H9 (cell line): ENCODE data around the gene CNTN2. TPM values are rescaled to one million over a fixed set of nuclear protein-coding genes. Genes with fewer than 3 reads are reported as not detected.

ENCODE experiments used
- DNase-seq: peaks from one replicate; pipeline ENCODE4 v3.0.0-alpha.2; 2017
- H2AFZ ChIP-seq: one replicate; pipeline ENCODE4 v1.6.1; 2013; ENCODE audit warnings: mild to moderate bottlenecking, low read length, control low read depth, moderate library complexity
- H2AK5ac ChIP-seq: 2 replicates; pipeline ENCODE4 v1.6.1; 2013; ENCODE audit warnings: low read length, control low read depth, mixed read lengths; ENCODE audit not compliant: insufficient read length
- H2BK120ac ChIP-seq: one replicate; pipeline ENCODE4 v1.6.1; 2013; ENCODE audit warnings: low read depth, mild to moderate bottlenecking, low read length, control low read depth, inconsistent platforms; ENCODE audit not compliant: poor library complexity, severe bottlenecking
- H2BK12ac ChIP-seq: 2 replicates; pipeline ENCODE4 v1.6.1; 2013; ENCODE audit warnings: low read length, control low read depth, mixed read lengths, low read depth; ENCODE audit not compliant: insufficient read length
- H2BK15ac ChIP-seq: 2 replicates; pipeline ENCODE4 v1.6.1; 2013; ENCODE audit warnings: low read depth, low read length, control low read depth
- H2BK20ac ChIP-seq: one replicate; pipeline ENCODE4 v1.6.1; 2013; ENCODE audit warnings: low read depth, mild to moderate bottlenecking, low read length, control low read depth, inconsistent platforms; ENCODE audit not compliant: poor library complexity, severe bottlenecking
- H2BK5ac ChIP-seq: 2 replicates; pipeline ENCODE4 v1.6.1; 2013; ENCODE audit warnings: low read length, control low read depth, mixed read lengths; ENCODE audit not compliant: insufficient read length
- H3K14ac ChIP-seq: 2 replicates; pipeline ENCODE4 v1.6.1; 2013; ENCODE audit warnings: low read length, control low read depth; ENCODE audit not compliant: insufficient read depth
- H3K18ac ChIP-seq: 2 replicates; pipeline ENCODE4 v1.6.1; 2013; ENCODE audit warnings: low read depth, mild to moderate bottlenecking, mixed read lengths, low read length, control low read depth; ENCODE audit not compliant: insufficient read length
- H3K23ac ChIP-seq: 2 replicates; pipeline ENCODE4 v1.6.1; 2013; ENCODE audit warnings: low read length, control low read depth, mixed read lengths, low read depth; ENCODE audit not compliant: insufficient read length
- H3K23me2 ChIP-seq: 2 replicates; pipeline ENCODE4 v1.6.1; 2013; ENCODE audit warnings: low read depth, mild to moderate bottlenecking, mixed read lengths, low read length, control low read depth; ENCODE audit not compliant: insufficient read length, poor library complexity, severe bottlenecking
- H3K27ac ChIP-seq: 2 replicates; pipeline ENCODE4 v1.5.1; 2013; ENCODE audit warnings: low read length, control low read depth, mixed read lengths, low read depth; ENCODE audit not compliant: insufficient read length
- H3K27me3 ChIP-seq: 2 replicates; pipeline ENCODE4 v1.6.1; 2013; ENCODE audit warnings: low read length, control low read depth, inconsistent platforms; ENCODE audit not compliant: insufficient read depth
- H3K4ac ChIP-seq: 2 replicates; pipeline ENCODE4 v1.6.1; 2013; ENCODE audit warnings: low read depth, mild to moderate bottlenecking, control low read depth, inconsistent platforms, low read length, moderate library complexity
- H3K4me1 ChIP-seq: 2 replicates; pipeline ENCODE4 v1.6.1; 2013; ENCODE audit warnings: low read length, control low read depth, inconsistent platforms; ENCODE audit not compliant: insufficient read depth
- H3K4me2 ChIP-seq: 2 replicates; pipeline ENCODE4 v1.6.1; 2013; ENCODE audit warnings: low read length, control low read depth, mixed read lengths; ENCODE audit not compliant: insufficient read length, insufficient read depth
- H3K56ac ChIP-seq: 2 replicates; pipeline ENCODE4 v1.6.1; 2013; ENCODE audit warnings: low read depth, mild to moderate bottlenecking, mixed read lengths, low read length, control low read depth; ENCODE audit not compliant: insufficient read length
- H3K79me1 ChIP-seq: 2 replicates; pipeline ENCODE4 v1.6.1; 2013; ENCODE audit warnings: low read depth, mild to moderate bottlenecking, moderate library complexity, low read length, control low read depth, inconsistent platforms; ENCODE audit not compliant: insufficient read depth, poor library complexity, severe bottlenecking
- H3K79me2 ChIP-seq: 2 replicates; pipeline ENCODE4 v1.6.1; 2013; ENCODE audit warnings: low read length, control low read depth, inconsistent platforms; ENCODE audit not compliant: insufficient read depth
- H3K9ac ChIP-seq: 2 replicates; pipeline ENCODE4 v1.6.1; 2013; ENCODE audit warnings: low read length, control low read depth, mixed read lengths; ENCODE audit not compliant: insufficient read length; ENCODE audit errors: extremely low read depth
- H3K9me3 ChIP-seq: one replicate; pipeline ENCODE4 v1.6.1; 2013; ENCODE audit warnings: low read depth, low read length, inconsistent platforms; ENCODE audit not compliant: control insufficient read depth
- H3T11ph ChIP-seq: one replicate; pipeline ENCODE4 v1.6.1; 2013; ENCODE audit warnings: mild to moderate bottlenecking, low read length, control low read depth, inconsistent platforms
- H4K20me1 ChIP-seq: one replicate; pipeline ENCODE4 v1.6.1; 2013; ENCODE audit not compliant: control insufficient read depth, insufficient read length, insufficient read depth
- H4K5ac ChIP-seq: 2 replicates; pipeline ENCODE4 v1.6.1; 2013; ENCODE audit warnings: low read depth, mild to moderate bottlenecking, mixed read lengths, low read length, control low read depth; ENCODE audit not compliant: insufficient read length
- H4K8ac ChIP-seq: replicated peaks from 2 replicates; pipeline ENCODE4 v1.6.1; 2013; ENCODE audit warnings: low read length, control low read depth, mixed read lengths, low read depth; ENCODE audit not compliant: insufficient read length
- H4K91ac ChIP-seq: 2 replicates; pipeline ENCODE4 v1.6.1; 2013; ENCODE audit warnings: low read depth, mild to moderate bottlenecking, moderate library complexity, mixed read lengths, low read length, control low read depth; ENCODE audit not compliant: insufficient read length
- H3K27ac Mint-ChIP-seq, 3 experiments: 2 replicates in 2 of 3; 3 replicates in 1 of 3; pipeline ENCODE4 v1.8.0; 2020 to 2021; ENCODE audit warnings: mixed read lengths in 3 of 3, mild to moderate bottlenecking in 1 of 3, moderate library complexity in 1 of 3
- H3K27me3 Mint-ChIP-seq: 2 replicates; pipeline ENCODE4 v1.8.0; 2021; ENCODE audit warnings: low read depth, mild to moderate bottlenecking, moderate library complexity, mixed read lengths
- H3K36me3 Mint-ChIP-seq, 3 experiments: 2 replicates in 2 of 3; 3 replicates in 1 of 3; pipeline ENCODE4 v1.8.0; 2020 to 2021; ENCODE audit warnings: low read depth in 3 of 3, mixed read lengths in 3 of 3; ENCODE audit not compliant: insufficient read depth in 1 of 3
- H3K4me1 Mint-ChIP-seq, 2 experiments: 2 replicates each; pipeline ENCODE4 v1.8.0; 2020; ENCODE audit warnings: mixed read lengths in 2 of 2
- H3K4me3 Mint-ChIP-seq, 2 experiments: 2 replicates in 1 of 2; 3 replicates in 1 of 2; pipeline ENCODE4 v1.8.0; 2020 to 2021; ENCODE audit warnings: mild to moderate bottlenecking in 2 of 2, mixed read lengths in 2 of 2, moderate library complexity in 1 of 2
- H3K9me3 Mint-ChIP-seq, 2 experiments: 2 replicates in 1 of 2; 3 replicates in 1 of 2; pipeline ENCODE4 v1.8.0; 2020; ENCODE audit warnings: mild to moderate bottlenecking in 2 of 2, mixed read lengths in 2 of 2, moderate library complexity in 1 of 2
- WGBS: extraction: QIAGEN DNeasy Blood & Tissue Kit; methylation state at CpG from one replicate; pipeline ENCODE4 v1.1.7; 2013; ENCODE audit warnings: missing lambda C conversion rate, low lambda C conversion rate, mixed read lengths; ENCODE audit not compliant: insufficient read length; ENCODE audit errors: extremely low coverage; 5-methylcytosine and 5-hydroxymethylcytosine counted together
- total RNA-seq: library from RNA; stranded (reverse); gene quantifications from 2 replicates; pipeline ENCODE4 v1.2.1, GENCODE V29; 2021
- TF ChIP-seq, protein P1 (sequence below): fragments of 200-600 bp; sonication (generic); conservative IDR thresholded peaks from 3 replicates; pipeline ENCODE4 v1.8.0; 2021; ENCODE audit warnings: antibody characterized with exemption, mild to moderate bottlenecking

The CNTN2 gene
- total RNA-seq, 1 experiment from 2014 or later: 0.42 TPM

DNA sequence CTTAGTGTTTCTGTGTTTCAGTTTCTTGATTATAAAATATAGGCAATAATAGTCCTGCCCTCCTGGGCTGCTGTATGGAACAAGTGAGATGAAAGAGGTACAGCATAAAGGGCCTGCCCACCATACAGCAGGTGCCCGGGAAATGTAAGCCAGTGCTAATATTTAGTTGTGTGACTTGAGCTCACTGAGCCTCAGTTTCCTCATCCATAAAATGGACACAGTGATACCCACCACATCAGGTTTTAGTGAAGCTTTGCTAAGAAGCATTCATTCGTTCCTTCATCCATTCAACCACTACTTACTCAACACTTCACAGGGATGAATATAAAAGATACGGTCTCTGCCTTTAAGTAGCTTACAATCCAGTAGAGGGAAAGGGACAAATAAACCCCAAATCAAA is 19.9 kb downstream of the CNTN2 start:
- Histone ChIP-seq H3K14ac (no peak overlapping the region), H3K56ac (no peak overlapping the region), H2AK5ac (no peak overlapping the region), H4K5ac (no peak overlapping the region), H3T11ph (no peak overlapping the region), H2BK12ac (no peak overlapping the region), H3K9ac (no peak overlapping the region), H2BK120ac (no peak overlapping the region), H3K23me2 (peaks cover 3% of the 10 kb centered on the region), H3K4me2 (no peak overlapping the region), H3K4ac (no peak overlapping the region), H4K8ac (no peak overlapping the region), H4K20me1 (no peaks in the 10 kb centered on the region), H2BK5ac (no peak overlapping the region), H3K9me3 (no peaks in the 10 kb centered on the region), H3K27me3 (no peaks in the 10 kb centered on the region), H3K4me1 (no peaks in the 10 kb centered on the region), H3K23ac (no peak overlapping the region), H2BK15ac (no peak overlapping the region), H2BK20ac (no peak overlapping the region), H3K79me1 (no peaks in the 10 kb centered on the region), H2AFZ (no peak overlapping the region), H3K27ac (no peak overlapping the region), H3K79me2 (no peaks in the 10 kb centered on the region), H3K18ac (no peak overlapping the region), H4K91ac (no peak overlapping the region)
- no peak overlapping the region for H3K4me3 Mint-ChIP-seq
- H3K27me3 Mint-ChIP-seq: peaks cover 3% of the 10 kb centered on the region; the same call in 1 of the 2 replicates
- peaks cover 4% of the 10 kb centered on the region in 2 experiments for H3K4me1 Mint-ChIP-seq
- DNase-seq: no peak
- TF ChIP-seq, protein P1, sequence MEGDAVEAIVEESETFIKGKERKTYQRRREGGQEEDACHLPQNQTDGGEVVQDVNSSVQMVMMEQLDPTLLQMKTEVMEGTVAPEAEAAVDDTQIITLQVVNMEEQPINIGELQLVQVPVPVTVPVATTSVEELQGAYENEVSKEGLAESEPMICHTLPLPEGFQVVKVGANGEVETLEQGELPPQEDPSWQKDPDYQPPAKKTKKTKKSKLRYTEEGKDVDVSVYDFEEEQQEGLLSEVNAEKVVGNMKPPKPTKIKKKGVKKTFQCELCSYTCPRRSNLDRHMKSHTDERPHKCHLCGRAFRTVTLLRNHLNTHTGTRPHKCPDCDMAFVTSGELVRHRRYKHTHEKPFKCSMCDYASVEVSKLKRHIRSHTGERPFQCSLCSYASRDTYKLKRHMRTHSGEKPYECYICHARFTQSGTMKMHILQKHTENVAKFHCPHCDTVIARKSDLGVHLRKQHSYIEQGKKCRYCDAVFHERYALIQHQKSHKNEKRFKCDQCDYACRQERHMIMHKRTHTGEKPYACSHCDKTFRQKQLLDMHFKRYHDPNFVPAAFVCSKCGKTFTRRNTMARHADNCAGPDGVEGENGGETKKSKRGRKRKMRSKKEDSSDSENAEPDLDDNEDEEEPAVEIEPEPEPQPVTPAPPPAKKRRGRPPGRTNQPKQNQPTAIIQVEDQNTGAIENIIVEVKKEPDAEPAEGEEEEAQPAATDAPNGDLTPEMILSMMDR: no peak
- H3K27ac Mint-ChIP-seq: no peak overlapping the region
- no peaks in the 10 kb centered on the region for H3K9me3 Mint-ChIP-seq
- H3K36me3 Mint-ChIP-seq: no peaks in the 10 kb centered on the region
- no CpG with 5 or more reads among the region's 3 CpGs for WGBS
